HG02973 (cell line): ENCODE data around the gene PLA2G6.
"Not testable (repeated sequence)": the region's sequence is repeated elsewhere in the genome, so short reads cannot be mapped to it uniquely, and the experiment has no call there.

ENCODE experiments used
- ATAC-seq: cut with Tn5 transposase; IDR thresholded peaks from one replicate; pipeline ENCODE4 v1.9.1; 2021; ENCODE audit warnings: moderate library complexity; ENCODE audit not compliant: unreplicated experiment

PLA2G6 gene

GRCh38 chr22:38169116-38169515 lies 12.5 kb downstream of the PLA2G6 start:
- ATAC-seq: no peak

GRCh38 chr22:38167988-38168407 lies 13.6 kb downstream of the PLA2G6 start:
- ATAC-seq: no peak

- no peak for ATAC-seq
Observed at GRCh38 chr22:38165922-38166593, 15.6 kb downstream of the PLA2G6 start.

GRCh38 chr22:38164551-38164918 lies 17.1 kb downstream of the PLA2G6 start:
- ATAC-seq: no peak

- ATAC-seq: no peak
Observed at GRCh38 chr22:38163844-38164550, 17.6 kb downstream of the PLA2G6 start.

GRCh38 chr22:38162881-38163843 lies 18.5 kb downstream of the PLA2G6 start:
- ATAC-seq: no peak

- no peak for ATAC-seq
Observed at GRCh38 chr22:38155703-38156102, 25.9 kb downstream of the PLA2G6 start.

- not testable (repeated sequence) for ATAC-seq
Observed at GRCh38 chr22:38154563-38154915, 27.1 kb downstream of the PLA2G6 start.

- ATAC-seq: no peak
Observed at GRCh38 chr22:38153821-38154562, 27.6 kb downstream of the PLA2G6 start.

GRCh38 chr22:38151126-38151500 lies 30.5 kb downstream of the PLA2G6 start:
- no peak for ATAC-seq

- no peak for ATAC-seq
Observed at GRCh38 chr22:38148245-38148644, 33.4 kb downstream of the PLA2G6 start.

GRCh38 chr22:38146166-38146565 lies 35.5 kb downstream of the PLA2G6 start:
- not testable (repeated sequence) for ATAC-seq

GRCh38 chr22:38144025-38144405 lies 37.6 kb downstream of the PLA2G6 start:
- ATAC-seq: no peak

- ATAC-seq: no peak
Observed at GRCh38 chr22:38142606-38143005, 39.0 kb downstream of the PLA2G6 start.

GRCh38 chr22:38141217-38141973 lies 40.2 kb downstream of the PLA2G6 start:
- ATAC-seq: no peak

GRCh38 chr22:38139901-38140300 lies 41.7 kb downstream of the PLA2G6 start:
- no peak for ATAC-seq

GRCh38 chr22:38138961-38139360 lies 42.7 kb downstream of the PLA2G6 start:
- no peak for ATAC-seq

- no peak for ATAC-seq
Observed at GRCh38 chr22:38137876-38138687, 43.5 kb downstream of the PLA2G6 start.

- ATAC-seq: no peak
Observed at GRCh38 chr22:38136607-38137006, 45.0 kb downstream of the PLA2G6 start.
